ENCODE data around the gene WNK4. TPM values are rescaled to one million over a fixed set of nuclear protein-coding genes. Genes with fewer than 3 reads are reported as not detected.

WNK4 gene
- total RNA-seq, 1 donor from 2014 or later: 0.58 TPM

DNA sequence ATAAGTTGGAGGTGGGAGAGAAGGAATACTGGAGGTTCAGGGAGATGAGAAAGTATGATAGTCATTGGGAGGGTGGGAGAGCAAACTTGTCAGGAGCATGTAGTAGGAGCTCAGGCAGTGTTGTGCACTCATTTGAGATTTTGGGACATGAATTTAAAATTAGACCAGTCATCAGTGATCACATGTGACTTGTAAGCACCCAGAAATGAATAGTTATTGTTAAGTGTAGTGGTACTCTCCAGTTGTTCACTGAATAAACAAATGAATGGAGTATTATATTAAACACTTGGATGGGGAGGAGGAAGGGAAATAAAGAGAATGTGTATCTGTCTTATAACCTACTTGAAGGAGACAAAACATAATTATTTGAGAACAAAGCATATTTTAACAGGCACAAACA lies 50.6 kb downstream of the WNK4 start:
- no peaks in the 10 kb centered on the region for H3K36me3 Mint-ChIP-seq (ENCODE audit: low read depth)
- H3K4me1 Mint-ChIP-seq: peaks cover 21% of the 10 kb centered on the region
- DNase-seq (ENCODE audit: low read depth, low spot score): no peak
- H3K9me3 Mint-ChIP-seq: no peaks in the 10 kb centered on the region
- peak overlapping the region; percentile 65 for H3K4me3 Mint-ChIP-seq
- peaks cover 30% of the 10 kb centered on the region for H3K27me3 Mint-ChIP-seq (ENCODE audit: low read depth)
- TF ChIP-seq, protein P1, sequence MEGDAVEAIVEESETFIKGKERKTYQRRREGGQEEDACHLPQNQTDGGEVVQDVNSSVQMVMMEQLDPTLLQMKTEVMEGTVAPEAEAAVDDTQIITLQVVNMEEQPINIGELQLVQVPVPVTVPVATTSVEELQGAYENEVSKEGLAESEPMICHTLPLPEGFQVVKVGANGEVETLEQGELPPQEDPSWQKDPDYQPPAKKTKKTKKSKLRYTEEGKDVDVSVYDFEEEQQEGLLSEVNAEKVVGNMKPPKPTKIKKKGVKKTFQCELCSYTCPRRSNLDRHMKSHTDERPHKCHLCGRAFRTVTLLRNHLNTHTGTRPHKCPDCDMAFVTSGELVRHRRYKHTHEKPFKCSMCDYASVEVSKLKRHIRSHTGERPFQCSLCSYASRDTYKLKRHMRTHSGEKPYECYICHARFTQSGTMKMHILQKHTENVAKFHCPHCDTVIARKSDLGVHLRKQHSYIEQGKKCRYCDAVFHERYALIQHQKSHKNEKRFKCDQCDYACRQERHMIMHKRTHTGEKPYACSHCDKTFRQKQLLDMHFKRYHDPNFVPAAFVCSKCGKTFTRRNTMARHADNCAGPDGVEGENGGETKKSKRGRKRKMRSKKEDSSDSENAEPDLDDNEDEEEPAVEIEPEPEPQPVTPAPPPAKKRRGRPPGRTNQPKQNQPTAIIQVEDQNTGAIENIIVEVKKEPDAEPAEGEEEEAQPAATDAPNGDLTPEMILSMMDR (conservative IDR thresholded peaks at IDR 0.05): no peak
- H3K27ac Mint-ChIP-seq (ENCODE audit: unreplicated experiment): no peak overlapping the region

DNA sequence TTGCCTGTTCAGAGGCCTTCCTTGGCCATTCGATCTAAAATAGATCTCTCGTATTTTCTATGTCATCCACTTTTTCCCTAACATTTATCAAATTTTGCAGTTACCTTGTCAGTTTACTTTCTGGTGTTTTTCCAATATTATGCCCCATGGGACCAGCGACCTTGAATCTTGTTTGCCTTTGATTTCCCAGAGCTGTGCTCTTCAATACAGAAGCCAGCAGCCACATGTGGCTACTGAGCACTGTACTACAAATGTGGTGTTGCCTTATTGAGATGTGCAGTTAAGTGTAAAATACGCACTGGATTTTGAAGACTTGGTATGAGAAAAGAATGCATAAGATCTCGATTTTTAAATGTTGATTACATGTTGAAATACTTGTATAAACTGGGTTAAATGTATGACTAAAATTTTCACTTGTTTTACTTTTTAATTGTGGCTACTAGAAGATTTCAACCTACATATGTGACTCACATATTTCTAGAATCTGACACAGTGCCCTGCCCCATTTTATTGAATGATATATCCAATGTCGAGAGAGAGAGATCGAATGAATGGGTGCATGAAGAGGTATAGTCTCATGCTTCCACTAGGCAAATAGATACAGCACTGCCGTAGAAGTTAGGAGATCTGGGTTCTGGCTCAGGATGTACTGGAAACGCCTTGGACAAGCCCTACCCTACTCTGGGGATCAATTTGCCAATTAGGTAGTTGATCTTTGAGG lies 52.0 kb downstream of the WNK4 start:
- Mint-ChIP-seq H3K27ac (ENCODE audit: unreplicated experiment) (peak overlapping the region; percentile 99), H3K9me3 (no peaks in the 10 kb centered on the region), H3K27me3 (ENCODE audit: low read depth) (peaks cover 20% of the 10 kb centered on the region), H3K4me3 (peak overlapping the region; percentile 97), H3K36me3 (ENCODE audit: low read depth) (peaks cover 3% of the 10 kb centered on the region), H3K4me1 (peaks cover 21% of the 10 kb centered on the region)
- TF ChIP-seq, protein P1 (conservative IDR thresholded peaks at IDR 0.05): no peak
- no peak for DNase-seq (ENCODE audit: low read depth, low spot score)

DNA sequence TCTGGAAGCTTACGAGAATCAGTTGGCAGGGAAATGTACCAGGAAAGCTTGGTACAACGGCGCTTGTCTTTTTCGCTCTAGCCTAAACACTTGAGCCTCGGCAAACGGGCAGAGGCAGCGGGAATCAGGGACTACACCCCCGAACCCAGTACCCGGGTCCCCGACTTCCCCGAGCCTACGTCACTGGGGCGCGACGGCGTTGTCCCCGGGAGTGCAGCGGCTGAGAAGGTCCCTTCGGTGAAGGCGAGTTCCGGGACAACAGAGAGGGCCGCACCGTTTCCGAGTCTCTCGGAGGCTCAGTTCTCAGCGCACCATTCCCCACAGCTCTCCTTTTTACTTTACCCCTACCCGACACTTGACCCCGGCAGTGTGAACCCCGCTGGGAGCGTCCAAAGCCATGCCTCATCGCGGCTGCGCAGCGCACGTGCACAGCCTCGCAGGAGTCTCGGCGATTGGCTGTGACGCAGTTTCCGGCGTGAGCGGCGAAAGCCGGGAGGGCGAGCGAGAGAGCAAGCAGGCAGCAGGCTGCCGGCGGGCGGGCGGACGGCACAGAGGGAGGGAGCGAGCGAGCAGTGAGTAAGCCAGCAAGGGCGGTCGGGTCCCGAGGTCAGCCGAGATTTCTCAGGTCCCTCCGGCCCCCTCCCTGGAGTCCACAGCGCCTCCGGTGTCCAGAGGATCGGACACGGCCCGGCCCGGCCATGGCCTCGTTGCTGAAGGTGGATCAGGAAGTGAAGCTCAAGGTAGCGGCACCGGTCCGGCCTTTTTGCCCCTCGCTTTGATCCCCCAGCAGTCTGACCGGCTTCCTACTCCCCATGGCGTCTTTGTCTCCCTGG lies 52.7 kb downstream of the WNK4 start, which contains the start of gene PSME3:
Gene PSME3, plus strand, starts transcription at position 464 of the 833 bp plus-strand sequence. Its CDS starts 235 bp downstream, at position 699.
- Mint-ChIP-seq H3K27me3 (ENCODE audit: low read depth) (peaks cover 13% of the 10 kb centered on the region), H3K9me3 (no peaks in the 10 kb centered on the region), H3K4me3 (peak within 1 kb of the TSS; percentile 97), H3K27ac (ENCODE audit: unreplicated experiment) (peak within 1 kb of the TSS; percentile 99), H3K36me3 (ENCODE audit: low read depth) (peaks cover 7% of the 10 kb centered on the region), H3K4me1 (peaks cover 21% of the 10 kb centered on the region)
- TF ChIP-seq, protein P1 (conservative IDR thresholded peaks at IDR 0.05): no peak
- peak; percentile 81 for DNase-seq (ENCODE audit: low read depth, low spot score)

DNA sequence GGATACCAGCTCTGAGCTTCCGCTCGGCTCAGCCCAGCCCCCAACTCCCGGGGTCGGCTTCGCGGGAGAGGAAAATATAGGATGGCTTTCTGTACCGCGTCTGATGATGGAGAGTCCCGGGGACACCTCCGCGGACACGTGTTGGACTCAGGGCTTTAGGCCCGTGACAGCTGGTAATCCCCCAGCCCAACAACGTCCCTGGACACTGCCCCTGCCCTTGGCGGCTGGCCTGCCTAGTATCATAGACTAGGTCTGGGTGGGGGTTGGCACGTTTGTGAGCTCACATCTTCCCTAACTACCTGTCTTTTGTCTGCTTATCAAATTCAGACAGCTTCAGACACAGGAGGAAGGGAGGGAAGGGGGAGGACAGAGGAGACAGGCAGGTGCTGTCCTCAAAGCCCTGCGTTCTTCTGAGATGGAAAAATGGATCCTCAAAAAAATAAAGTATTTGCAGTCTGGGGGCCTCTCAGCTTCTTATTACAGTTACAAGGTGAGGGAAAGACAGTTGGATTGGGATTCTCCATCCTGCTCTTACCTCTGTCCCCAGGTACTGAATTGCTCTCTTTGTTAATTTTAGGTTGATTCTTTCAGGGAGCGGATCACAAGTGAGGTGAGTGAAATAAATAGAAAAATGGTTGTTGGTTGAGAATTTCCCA lies 53.5 kb downstream of the WNK4 start:
- TF ChIP-seq, protein P1 (conservative IDR thresholded peaks at IDR 0.05): no peak
- Mint-ChIP-seq H3K9me3 (no peaks in the 10 kb centered on the region), H3K4me1 (peaks cover 21% of the 10 kb centered on the region), H3K4me3 (peak overlapping the region; percentile 97), H3K27me3 (ENCODE audit: low read depth) (peaks cover 5% of the 10 kb centered on the region), H3K36me3 (ENCODE audit: low read depth) (peaks cover 9% of the 10 kb centered on the region), H3K27ac (ENCODE audit: unreplicated experiment) (peak overlapping the region; percentile 89)
- DNase-seq (ENCODE audit: low read depth, low spot score): no peak

DNA sequence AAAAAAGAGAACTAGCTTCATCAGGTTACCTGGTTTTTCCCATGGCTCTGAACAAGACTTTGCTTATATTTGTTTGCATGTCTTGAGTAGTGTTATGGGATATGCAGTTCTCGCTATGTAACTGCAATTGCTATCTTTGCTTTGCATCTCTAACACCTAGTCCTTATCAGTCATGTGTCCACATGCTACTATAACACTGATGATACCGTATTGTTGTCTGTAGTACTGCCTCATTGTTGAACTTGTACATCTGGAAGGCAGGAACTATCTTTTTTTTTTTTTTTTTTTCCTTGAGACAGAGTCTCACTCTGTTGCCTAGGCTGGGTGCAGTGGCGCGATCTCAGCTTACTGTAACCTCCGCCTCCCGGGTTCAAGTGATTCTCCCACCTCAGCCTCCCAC lies 55.3 kb downstream of the WNK4 start:
- Mint-ChIP-seq H3K4me1 (peaks cover 21% of the 10 kb centered on the region), H3K27ac (ENCODE audit: unreplicated experiment) (no peak overlapping the region), H3K9me3 (no peaks in the 10 kb centered on the region), H3K27me3 (ENCODE audit: low read depth) (no peaks in the 10 kb centered on the region), H3K36me3 (ENCODE audit: low read depth) (peaks cover 16% of the 10 kb centered on the region), H3K4me3 (peak overlapping the region; percentile 72)
- DNase-seq (ENCODE audit: low read depth, low spot score): no peak
- TF ChIP-seq, protein P1 (conservative IDR thresholded peaks at IDR 0.05): no peak

Data from neural crest cell (in vitro differentiated cells).